Right forelimb (tissue), 1 donor: ENCODE measurements around the gene NDE1.
"Not testable (repeated sequence)": the region's sequence is repeated elsewhere in the genome, so short reads cannot be mapped to it uniquely, and the experiment has no call there.

Source experiments
- DNase-seq: peaks from one replicate; pipeline ENCODE4 v3.0.0-alpha.2; 2018

Gene NDE1

DNA sequence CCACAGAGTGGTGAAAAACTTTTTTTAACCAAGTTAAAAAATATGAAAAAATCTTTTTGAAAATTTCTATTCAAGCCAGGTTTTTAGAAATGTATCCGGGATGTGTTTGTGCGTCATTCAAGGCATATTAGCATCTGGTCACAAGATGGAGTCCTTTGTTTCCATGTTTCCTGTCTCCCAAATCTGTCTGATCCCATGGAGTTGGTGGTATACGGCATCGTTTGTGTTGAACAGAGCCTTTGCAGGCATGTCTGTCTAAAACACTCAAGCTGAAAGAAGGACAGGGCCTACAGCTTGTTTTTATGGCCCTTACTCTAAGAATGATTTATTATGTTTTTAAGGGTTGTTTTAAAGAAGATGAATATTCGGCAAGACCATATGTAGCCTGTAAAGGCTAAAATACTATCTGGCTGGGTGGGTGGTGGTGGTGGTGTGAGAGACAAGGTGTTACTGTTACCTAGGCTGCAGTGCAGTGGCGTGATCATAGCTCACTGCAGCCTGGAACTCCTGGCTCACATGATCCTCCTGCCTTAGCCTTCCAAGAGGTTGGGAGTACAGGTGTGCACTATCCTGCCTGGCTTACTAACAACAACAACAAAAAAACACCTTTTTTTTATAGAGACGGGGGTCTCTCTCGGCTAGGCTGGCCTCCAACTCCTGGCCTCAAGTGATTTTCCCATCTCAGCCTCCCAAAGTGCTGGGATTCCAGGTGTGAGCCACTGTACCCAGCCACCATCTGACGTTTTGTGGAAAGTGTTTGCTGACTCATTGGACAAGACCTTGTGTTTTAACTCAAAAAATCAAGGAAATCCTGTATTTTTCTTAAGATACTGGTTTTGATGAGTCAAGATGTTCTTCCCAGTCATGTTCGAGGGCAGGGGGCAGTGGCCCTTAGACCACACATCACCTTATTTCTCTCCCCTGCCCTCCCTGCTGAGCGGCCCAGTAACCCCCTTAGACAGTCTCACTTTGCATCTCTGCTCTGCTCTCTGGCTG lies 52.2 kb downstream of the NDE1 start:
- no peak for DNase-seq

DNA sequence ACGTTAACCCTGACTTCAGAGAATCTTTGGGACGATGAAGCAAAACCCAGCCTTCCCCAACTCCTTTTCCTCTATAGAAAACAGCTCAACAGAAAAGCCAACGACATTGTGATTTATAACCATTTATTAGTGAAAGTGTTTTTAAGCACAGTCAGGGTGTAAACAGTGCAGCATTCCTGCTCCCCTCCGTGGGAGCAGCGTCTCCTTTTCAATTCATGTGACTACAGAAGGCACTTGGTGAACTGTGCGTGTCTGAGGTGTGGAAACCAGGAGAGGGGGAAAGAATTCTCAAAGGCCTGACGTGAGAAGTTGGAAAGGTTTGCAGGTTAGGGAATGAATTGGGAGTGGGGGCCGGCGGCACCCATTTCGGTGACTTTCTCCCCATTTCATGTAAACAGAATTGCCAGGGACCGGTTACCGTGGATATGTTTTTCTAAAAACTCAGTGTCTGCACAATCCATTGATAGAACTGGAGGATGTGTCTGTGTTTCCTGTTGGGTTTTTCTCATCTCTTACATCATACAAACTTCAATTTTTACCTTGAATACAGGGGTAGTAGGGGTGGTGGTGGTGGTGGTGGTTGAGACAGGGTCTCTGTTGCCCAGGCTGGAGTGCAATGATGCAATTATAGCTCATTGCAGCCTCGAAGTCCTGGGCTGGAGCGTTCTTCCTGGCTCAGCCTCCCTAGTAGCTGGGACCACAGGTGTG lies 53.1 kb downstream of the NDE1 start:
- DNase-seq = no peak

DNA sequence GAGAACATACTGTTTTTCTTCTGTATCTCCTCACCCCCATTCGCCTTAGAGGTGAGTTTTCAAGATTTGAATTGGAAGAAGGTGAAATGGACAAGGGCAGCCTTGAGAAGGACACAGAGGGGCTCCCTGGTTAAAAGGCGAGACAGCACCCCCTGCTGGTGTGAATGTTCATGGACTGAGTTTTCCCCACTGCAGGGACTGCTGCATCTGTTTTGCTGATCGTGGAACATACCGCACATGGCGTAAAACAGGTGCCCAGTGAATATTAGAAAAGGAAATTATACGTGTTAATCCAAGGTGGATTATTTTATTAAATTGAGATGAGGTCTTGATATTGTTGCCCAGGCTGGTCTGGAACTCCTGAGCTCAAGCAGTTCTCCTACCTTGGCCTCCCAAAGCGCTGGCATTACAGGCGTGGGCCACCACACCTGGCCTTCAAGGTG lies 54.5 kb downstream of the NDE1 start:
- peak; percentile 71 for DNase-seq

DNA sequence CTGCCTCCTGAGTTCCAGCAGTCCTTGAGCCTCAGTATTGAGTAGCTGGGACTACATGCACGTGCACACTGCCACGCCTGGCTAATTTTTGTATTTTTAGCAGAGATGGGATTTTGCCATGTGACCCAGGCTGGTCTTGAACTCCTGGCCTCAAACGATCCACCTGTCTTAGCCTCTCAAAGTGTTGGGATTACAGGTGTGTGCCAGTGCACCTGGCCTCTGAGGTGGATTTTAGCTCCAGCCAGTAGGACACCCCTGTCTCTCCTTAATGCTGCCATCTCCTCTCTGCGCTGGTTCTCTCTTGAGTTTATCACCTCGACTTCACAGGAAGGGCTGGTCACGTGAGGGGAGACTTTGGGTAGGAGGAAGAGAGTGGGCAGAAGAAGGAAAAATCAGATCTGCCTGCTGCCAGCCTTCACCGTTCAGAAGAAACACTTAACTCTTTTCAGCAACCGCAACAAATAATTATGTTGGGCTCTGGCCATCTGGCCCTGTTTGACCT lies 55.1 kb downstream of the NDE1 start:
- no peak for DNase-seq

DNA sequence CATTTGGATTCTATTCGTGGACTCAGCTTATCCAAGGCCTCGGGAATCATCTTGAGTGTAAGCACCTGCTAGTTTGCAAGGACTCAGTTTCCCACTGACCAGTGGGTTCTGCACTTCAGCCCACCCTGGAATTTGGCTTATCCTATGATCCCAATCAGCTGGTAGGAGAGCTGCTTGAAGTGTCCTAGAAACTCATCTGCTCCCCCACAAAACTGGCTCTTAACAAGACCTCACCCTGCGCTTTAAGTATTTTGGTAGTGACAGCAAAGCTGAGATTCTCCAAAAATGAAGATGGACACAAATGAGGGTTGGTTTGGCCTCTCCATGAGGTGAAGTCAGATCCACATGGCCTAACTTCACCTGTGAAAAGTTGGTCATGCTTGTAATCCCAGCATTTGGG lies 57.3 kb downstream of the NDE1 start:
- DNase-seq = no peak

DNA sequence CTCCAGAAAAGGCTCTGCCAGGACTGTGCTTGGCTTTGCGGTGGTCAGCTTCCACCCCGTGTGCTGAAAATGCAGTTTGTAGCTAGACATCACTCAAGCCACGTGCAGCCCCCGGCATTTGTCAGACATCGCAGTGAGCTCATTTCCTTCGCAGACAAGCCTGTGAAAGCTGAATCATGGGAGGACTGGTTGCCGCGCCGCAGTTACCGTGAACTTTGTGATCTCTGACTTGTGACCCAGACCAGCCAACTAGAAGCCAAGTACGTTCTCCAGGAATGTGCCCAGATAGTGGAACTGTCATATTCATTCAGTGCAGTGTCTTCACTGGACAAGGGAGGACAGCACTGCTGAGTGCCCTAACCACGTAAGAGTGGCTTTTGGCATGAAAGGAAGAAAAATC lies 58.1 kb downstream of the NDE1 start:
- no peak for DNase-seq

GRCh38 chr16:15708997-15709396 lies 59.0 kb downstream of the NDE1 start:
- DNase-seq = no peak

DNA sequence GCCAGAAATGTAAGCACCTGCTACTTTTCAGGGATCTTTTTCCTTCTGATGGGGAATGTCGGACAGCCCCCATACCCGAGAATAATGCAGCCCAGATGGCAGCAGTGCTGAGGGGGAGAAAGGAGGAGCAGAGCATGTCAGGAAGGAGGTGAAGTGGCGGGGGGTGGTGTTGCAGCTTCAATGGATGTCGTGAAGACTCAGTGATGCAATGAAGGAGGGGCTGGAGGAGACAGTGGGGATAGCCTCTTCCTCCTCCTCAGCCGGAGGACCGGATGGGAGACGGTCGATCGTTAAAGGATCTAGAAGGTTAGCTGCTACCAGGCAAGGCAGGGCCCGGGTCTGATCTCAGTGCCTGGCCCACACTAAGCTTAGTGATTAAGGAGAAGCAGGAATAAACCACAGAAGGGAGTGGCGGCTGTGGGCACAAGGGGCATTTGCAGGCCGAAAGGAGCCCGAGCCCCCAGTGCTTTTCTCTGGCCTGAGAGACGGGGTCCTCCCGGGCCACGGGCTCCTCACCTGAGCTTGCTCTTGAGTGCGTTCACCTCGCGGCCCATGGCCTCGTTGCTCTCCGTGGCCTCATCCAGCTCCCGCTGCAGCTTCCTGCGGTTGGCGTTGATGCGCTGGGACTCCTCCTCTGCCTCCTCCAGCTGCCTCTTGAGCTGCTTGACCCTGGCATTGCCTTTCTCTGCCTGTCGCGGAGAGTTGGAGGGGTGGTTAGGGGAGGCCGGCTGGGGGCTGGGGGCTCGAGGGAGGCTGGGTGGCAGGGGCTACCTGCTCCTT lies 64.5 kb downstream of the NDE1 start:
- no peak for DNase-seq

GRCh38 chr16:15715221-15715620 lies 65.2 kb downstream of the NDE1 start:
- DNase-seq = no peak

- no peak for DNase-seq
These were observed 66.8 kb downstream of the NDE1 start for GRCh38 chr16:15716694-15717447.

- no peak for DNase-seq
These were observed 71.0 kb downstream of the NDE1 start for GRCh38 chr16:15721018-15721417.

DNA sequence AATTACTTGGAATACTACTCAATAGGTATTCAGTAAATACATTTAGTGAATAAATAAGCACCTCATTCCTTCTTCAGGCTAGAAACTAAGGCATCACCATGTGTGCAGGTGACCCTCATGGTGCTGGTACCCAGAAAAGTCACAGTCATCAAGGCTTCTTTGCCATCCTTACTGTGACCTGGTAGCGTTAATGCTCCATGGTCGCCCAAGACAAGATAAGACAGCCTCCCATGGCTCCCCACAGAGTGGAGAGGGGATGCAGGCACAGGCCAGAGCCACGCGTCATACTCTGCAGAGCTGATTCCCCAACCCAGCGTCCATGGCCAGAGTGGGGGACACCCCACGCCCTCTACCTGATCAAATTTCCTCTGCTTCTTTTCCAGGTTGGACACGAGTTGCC lies 73.8 kb downstream of the NDE1 start:
- DNase-seq = no peak

DNA sequence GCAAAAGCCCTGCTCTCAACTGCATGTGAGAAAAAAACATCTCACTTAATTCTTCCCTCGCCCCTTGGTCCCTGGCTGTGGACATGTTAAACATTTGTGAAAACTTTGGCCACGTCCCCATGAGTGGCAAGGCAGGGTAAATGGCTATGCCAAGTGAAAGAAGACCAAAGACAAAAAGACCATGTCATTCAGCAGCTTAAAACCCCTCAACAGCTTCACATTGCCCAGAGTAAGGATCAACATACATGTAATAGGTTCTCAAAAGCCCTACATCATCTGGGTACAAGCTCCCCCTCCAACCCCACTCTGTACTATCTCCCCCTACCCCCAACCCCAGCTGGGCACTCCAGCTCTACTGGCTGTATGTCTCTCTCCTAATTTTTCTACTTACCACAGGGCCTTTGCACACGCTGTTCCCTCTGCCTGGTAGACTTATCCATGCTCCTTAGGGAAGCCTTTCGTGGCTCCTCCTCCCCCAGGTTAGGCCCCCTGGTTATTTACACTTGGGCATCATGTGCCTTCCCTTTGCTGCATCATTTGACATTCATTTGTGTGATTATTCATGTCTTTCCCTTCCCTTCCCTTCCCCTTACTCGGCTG lies 75.7 kb downstream of the NDE1 start:
- DNase-seq = no peak

DNA sequence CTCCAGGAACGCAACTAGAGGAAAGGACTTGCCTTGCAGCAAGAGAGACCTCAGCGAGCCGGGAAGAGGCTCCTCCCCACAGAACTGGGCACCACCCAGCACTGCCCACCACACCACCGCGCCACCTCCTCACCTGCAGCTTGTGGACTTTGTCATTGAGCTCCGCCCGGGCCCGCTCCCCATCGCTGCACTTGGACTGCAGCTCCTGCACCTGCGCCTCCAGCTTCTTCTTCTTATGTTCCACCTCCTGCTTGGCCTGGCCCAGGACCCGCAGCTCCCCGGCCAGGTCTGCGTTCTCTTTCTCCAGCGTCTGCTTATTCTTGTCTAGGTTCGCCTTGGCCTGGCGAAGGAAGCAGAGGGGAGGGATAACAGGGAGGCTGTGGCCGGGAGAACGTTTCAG lies 76.7 kb downstream of the NDE1 start:
- DNase-seq = no peak

DNA sequence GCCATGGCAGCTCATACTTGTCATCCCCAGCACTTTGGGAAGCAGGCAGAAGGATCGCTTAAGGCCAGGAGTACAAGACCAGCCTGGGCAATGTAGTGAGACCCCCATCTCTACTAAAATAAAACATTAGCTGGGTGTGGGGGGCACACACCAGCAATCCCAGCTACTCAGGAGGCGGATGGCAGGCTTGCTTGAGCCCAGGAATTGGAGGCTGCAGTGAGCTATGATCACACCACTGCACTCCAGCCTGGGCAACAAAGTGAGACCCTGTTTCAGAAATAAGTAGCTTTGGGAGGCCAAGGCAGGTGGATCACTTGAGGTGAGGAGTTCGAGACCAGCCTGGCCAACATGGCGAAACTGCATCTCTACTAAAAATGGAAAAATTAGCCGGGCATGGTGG lies 77.7 kb downstream of the NDE1 start:
- DNase-seq = not testable (repeated sequence)

DNA sequence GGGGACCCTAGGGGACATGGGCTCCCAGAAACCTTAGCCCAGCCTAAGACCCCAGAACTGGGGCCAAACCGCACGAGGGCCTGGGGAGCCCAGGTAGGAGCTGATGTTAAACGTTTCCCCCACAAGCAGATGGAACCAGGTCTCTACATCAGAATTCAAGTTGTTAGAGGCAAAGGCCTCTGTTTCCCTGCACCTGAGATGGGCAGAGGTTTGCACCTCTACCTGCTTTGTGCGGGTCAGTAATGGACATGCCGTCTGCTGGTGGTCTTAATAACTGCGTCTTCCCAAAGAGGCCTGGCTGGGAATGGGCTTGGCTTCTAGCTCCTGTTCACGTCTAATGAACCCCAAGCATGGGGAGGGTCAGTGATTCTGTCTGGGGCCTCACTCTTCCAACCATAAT lies 79.1 kb downstream of the NDE1 start:
- DNase-seq = no peak

DNA sequence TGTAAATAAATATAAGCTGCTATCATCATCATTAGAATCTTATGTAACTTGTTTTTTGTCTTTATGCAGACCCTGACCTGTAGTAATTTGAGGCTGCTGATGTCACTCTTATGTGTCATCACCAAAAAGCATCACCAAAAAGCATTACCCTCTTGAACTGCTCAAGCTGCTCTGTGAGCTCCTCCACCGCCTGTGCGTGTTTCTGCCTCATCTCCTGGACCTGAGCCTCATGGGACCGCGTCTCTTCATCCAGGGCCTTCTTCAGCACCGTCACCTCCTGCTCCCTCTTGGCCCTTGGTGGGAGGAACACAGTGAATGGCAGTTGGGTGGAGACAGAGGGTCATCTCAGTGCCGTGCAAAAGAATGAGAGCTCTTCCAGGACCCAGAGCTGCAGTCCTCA lies 82.4 kb downstream of the NDE1 start:
- DNase-seq = no peak

GRCh38 chr16:15735610-15736009 lies 85.6 kb downstream of the NDE1 start:
- no peak for DNase-seq

- DNase-seq = no peak
These were observed 86.5 kb downstream of the NDE1 start for GRCh38 chr16:15736529-15736928.

DNA sequence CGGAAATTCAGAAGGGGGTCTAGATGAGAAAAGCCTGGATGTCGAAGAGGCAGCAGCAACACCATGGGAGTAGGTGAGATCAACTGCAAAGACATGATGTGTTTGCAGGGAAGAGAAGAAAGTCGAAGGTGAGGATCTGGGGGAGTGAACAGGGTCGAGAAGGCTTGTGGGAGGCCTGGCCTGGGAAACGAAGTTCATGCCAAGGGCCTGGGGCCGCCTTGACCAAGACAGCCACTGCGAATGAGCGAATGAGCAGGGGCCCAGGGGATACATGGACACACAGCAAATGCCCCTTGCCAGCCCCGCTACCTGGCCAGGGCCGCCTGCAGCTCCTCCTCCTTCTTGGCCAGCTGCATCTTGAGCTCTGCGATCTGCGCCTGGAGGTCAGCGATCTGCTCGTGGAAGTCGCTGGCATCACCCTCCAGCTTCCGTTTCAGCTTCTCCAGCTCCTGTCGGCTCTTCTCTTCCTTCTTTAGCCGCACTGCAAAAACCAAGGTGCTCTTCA lies 87.1 kb downstream of the NDE1 start:
- DNase-seq = no peak

DNA sequence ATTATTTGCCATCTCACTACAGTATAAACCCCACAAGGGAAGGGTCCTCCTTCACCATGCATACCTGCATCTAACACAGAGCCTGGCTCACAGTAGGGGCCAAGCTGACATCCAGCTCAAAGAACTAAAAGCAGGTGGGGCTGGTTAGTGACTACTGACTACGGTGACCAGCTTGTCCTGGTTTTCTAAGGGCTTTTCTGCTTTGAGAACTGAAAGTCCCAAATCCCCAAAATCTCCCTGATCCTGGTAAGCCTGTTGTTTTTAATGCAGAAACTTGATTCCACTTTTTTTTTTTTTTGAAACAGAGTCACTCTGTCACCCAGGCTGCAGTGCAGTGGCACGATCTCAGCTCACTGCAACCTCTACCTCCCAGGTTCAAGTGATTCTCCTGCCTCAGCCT lies 89.4 kb downstream of the NDE1 start:
- no peak for DNase-seq

- no peak for DNase-seq
These were observed 89.9 kb downstream of the NDE1 start for GRCh38 chr16:15739950-15740349.
